Gastrocnemius medialis (tissue), 4 donors: ENCODE results near the gene USP16.

Experiments
- CTCF ChIP-seq, 5 experiments: fragments of 450-650 bp in 3 of 5; fragments of 200-600 bp in 2 of 5; sonication (generic) in 2 of 5; IDR thresholded peaks in 4 of 5; conservative IDR thresholded peaks in 1 of 5; 1 replicate in 4 of 5; 2 replicates in 1 of 5; pipeline ENCODE4 v1.5.1; 2016 to 2019; ENCODE audit warnings: antibody characterized with exemption in 5 of 5, mild to moderate bottlenecking in 3 of 5, moderate library complexity in 3 of 5
- POLR2A ChIP-seq, 2 donors: fragments of 450-650 bp; IDR thresholded peaks; one replicate each; pipeline ENCODE4 v1.6.1; 2017; ENCODE audit warnings: antibody characterized with exemption in 2 of 2, mild to moderate bottlenecking in 2 of 2, moderate library complexity in 2 of 2

- no peak for TF ChIP-seq POLR2A (IDR thresholded peaks at IDR 0.05)
- no peak for TF ChIP-seq CTCF (IDR thresholded peaks at IDR 0.05 in 4 of 5, conservative IDR thresholded peaks at IDR 0.05 in 1 of 5)
Observed at GRCh38 chr21:29007810-29008209, 16.7 kb upstream of the USP16 start.
